Heart right ventricle (tissue), 16 donors: ENCODE results near the gene ANKRD52. TPM values are rescaled to one million over a fixed set of nuclear protein-coding genes. Genes with fewer than 3 reads are reported as not detected.
"Not testable (repeated sequence)": the region's sequence is repeated elsewhere in the genome, so short reads cannot be mapped to it uniquely, and the experiment has no call there.

Experiments
- ATAC-seq, 8 donors: fragments of 200-7000 bp; cut with Tn5 transposase; one replicate each; pipeline ENCODE4 v1.9.1; 2020; ENCODE audit warnings: mild to moderate bottlenecking in 8 of 8, moderate library complexity in 8 of 8, moderate number of reproducible peaks in 1 of 8
- DNase-seq, 2 donors: peaks; one replicate each; pipeline ENCODE4 v3.0.0-alpha.2; 2020
- H3K27ac ChIP-seq, 10 donors: fragments of 200-600 bp; sonication (generic) in 2 of 10; one replicate each; pipeline versions ENCODE4 v1.5.0 to v1.8.0; 2020 to 2022; ENCODE audit warnings: mild to moderate bottlenecking in 3 of 10
- H3K27me3 ChIP-seq, 7 donors: fragments of 200-600 bp; one replicate each; pipeline ENCODE4 v1.8.0; 2021 to 2022; ENCODE audit warnings: mild to moderate bottlenecking in 2 of 7
- H3K36me3 ChIP-seq, 9 donors: fragments of 200-600 bp; sonication (generic) in 1 of 9; one replicate each; pipeline versions ENCODE4 v1.5.0 to v1.8.0; 2020 to 2022; ENCODE audit warnings: mild to moderate bottlenecking in 2 of 9
- H3K4me1 ChIP-seq, 9 donors: fragments of 200-600 bp; sonication (generic) in 1 of 9; one replicate each; pipeline versions ENCODE4 v1.5.0 to v1.8.0; 2020 to 2022; ENCODE audit warnings: mild to moderate bottlenecking in 4 of 9
- H3K4me3 ChIP-seq, 10 donors: fragments of 200-600 bp; sonication (generic) in 2 of 10; one replicate each; pipeline versions ENCODE4 v1.5.0 to v1.8.0; 2020 to 2022; ENCODE audit warnings: mild to moderate bottlenecking in 7 of 10, moderate library complexity in 2 of 10
- H3K9me3 ChIP-seq, 11 donors: fragments of 200-600 bp in 10 of 11; sonication (generic) in 2 of 11; one replicate each; pipeline versions ENCODE4 v1.5.0 to v1.8.0; 2013 to 2022; ENCODE audit warnings: mild to moderate bottlenecking in 2 of 11, control low read depth in 1 of 11, moderate library complexity in 1 of 11
- CTCF ChIP-seq, 9 donors: fragments of 200-600 bp; sonication (generic) in 2 of 9; IDR thresholded peaks; one replicate each; pipeline versions ENCODE4 v1.5.0 to v1.8.0; 2021 to 2022; ENCODE audit warnings: antibody characterized with exemption in 9 of 9, mild to moderate bottlenecking in 5 of 9, moderate library complexity in 1 of 9
- WGBS, 2 donors: extraction: QIAGEN DNeasy Blood & Tissue Kit; methylation state at CpG; one replicate each; pipeline ENCODE4 v1.1.7; 2013; ENCODE audit warnings: inconsistent platforms in 1 of 2; 5-methylcytosine and 5-hydroxymethylcytosine counted together
- intact Hi-C, 10 donors: fragments of 100-400 bp; cut with DNase I; formaldehyde crosslinking; loops; one replicate each; pipeline versions ENCODE4 v1.11.1 to v1.14.2; 2022
- polyA plus RNA-seq, 2 donors: library from polyadenylated mRNA; stranded (reverse); fragments of 200-250 nt; gene quantifications; one replicate each; pipeline ENCODE4 v1.2.3, GENCODE V29; 2013
- total RNA-seq, 10 donors: library from RNA; stranded (reverse); fragmentation: NEBNext Ultra II Directional in 3 of 10; extraction: Animal tissue kit (Norgen Biotek cat#: 25700) in 3 of 10; gene quantifications; one replicate each; pipeline versions ENCODE4 v1.2.1 to v1.2.4, GENCODE V29; 2021 to 2023
- donor health status: Arrhythmogenic right ventricular cardiomyopathy.
- donor health status: ischemic (EF 13 %, LVEDD 7.1; RV severe dilation, severe dysfunction).
- donor health status: healthy with polysubstance abuse.
- donor health status: DM: no; HTN: yes; CAD: no.
- donor health status: DM: no; HTN: no; CAD: no.
- donor health status: ischemic (EF 25% LVEDD 6.9; RV normal size, moderate dysfunction).
- donor health status: ischemic (EF 25% LVEDD 5.7; RV mildly dilated, moderate dysfunction).
- donor health status: healthy.
- donor health status: DM: yes; HTN: yes; CAD: no.
- donor health status: Ischemic cardiomyopathy.
- donor health status: ischemic (EF 35%, LVEDD 5.7; RV mildly dilated, moderate dysfunction).
- donor health status: nonischemic (EF 11% LVEDD 7.7; RV severe dilation, severe dysfunction).
- donor health status: DM: yes; HTN: yes; CAD: no.
- donor health status: PGD.
- donor health status: ischemic (EF 29% LVEDD 5.4; RV normal size, mild dysfunction).
- donor health status: nonischemic (EF 23%, LVEDD 6.1; RV moderate dilation, normal function).

ANKRD52 gene
- total and polyA plus RNA-seq, 12 donors: 10.2 to 30.9 (median 24.6) TPM

- Histone ChIP-seq H3K4me1 (peaks cover 12 to 57% (median 28%) of the 10 kb centered on the region in 9 donors), H3K9me3 (no peaks in the 10 kb centered on the region), H3K27me3 (no peaks in the 10 kb centered on the region), H3K27ac (peak overlapping the region; percentile 45 to 98 (median 84)), H3K36me3 (peaks cover 3 to 76% (median 46%) of the 10 kb centered on the region in 9 donors), H3K4me3 (no peak overlapping the region)
- peak in 1 of 2 donors; percentile 21 for DNase-seq
- 0 to 18% methylated on average over 1 of the region's 1 CpG for WGBS, 2 donors
- intact Hi-C loops: no loop called here
- ATAC-seq: peak; percentile 6 to 78 (median 52)
- TF ChIP-seq CTCF (IDR thresholded peaks at IDR 0.05): peak in 6 of 9 donors; percentile 13 to 56 (median 45)
Observed at GRCh38 chr12:56271031-56271430, 12.8 kb upstream of the ANKRD52 start.

- no peaks in the 10 kb centered on the region for H3K27me3 ChIP-seq
- ATAC-seq (peak; percentile 15 to 57 (median 40)), DNase-seq (peak; percentile 62 to 63)
- peaks cover 0 to 42% (median 15%) of the 10 kb centered on the region in 9 donors for H3K36me3 ChIP-seq
- peaks cover 12 to 59% (median 27%) of the 10 kb centered on the region in 9 donors for H3K4me1 ChIP-seq
- intact Hi-C loops: loop anchor here in 3 of 10 donors (2.0 to 10.0 kb wide), 3 partner anchors 25 to 197 kb away; partner anchors contain the start of genes CS (in 2 of the 3) and SPRYD4 (in 1 of the 3)
- H3K27ac ChIP-seq: peak overlapping the region; percentile 90 to 99 (median 96)
- peak overlapping the region; percentile 57 to 90 (median 78) for H3K4me3 ChIP-seq
- WGBS, 2 donors: 19% methylated on average over 21 of the region's 21 CpGs
- no peaks in the 10 kb centered on the region for H3K9me3 ChIP-seq
- TF ChIP-seq CTCF (IDR thresholded peaks at IDR 0.05): no peak
Observed at GRCh38 chr12:56267443-56268071, 9.4 kb upstream of the ANKRD52 start.

GRCh38 chr12:56266693-56267442, 8.7 kb upstream of the ANKRD52 start, which contains the start of gene COQ10A:
TSS of gene COQ10A (plus strand) at chr12:56266942. CDS start at chr12:56267119, 177 bp downstream.
- peak; percentile 90 to 97 (median 93) for ATAC-seq
- Histone ChIP-seq H3K36me3 (peaks cover 0 to 35% (median 15%) of the 10 kb centered on the region in 9 donors), H3K27ac (peak within 1 kb of the TSS; percentile 90 to 99 (median 96)), H3K9me3 (no peaks in the 10 kb centered on the region), H3K27me3 (no peaks in the 10 kb centered on the region), H3K4me1 (peaks cover 12 to 52% (median 23%) of the 10 kb centered on the region in 9 donors), H3K4me3 (peak within 1 kb of the TSS; percentile 57 to 90 (median 78))
- intact Hi-C loops: loop anchor here in 3 of 10 donors (2.0 to 10.0 kb wide), 3 partner anchors 26 to 198 kb away; partner anchors contain the start of genes CS (in 2 of the 3) and SPRYD4 (in 1 of the 3)
- peak; percentile 48 to 83 (median 68) for TF ChIP-seq CTCF (IDR thresholded peaks at IDR 0.05)
- DNase-seq: peak; percentile 88 to 92
- WGBS, 2 donors: 0 to 1% methylated on average over 68 of the region's 68 CpGs

GRCh38 chr12:56266068-56266692, 8.0 kb upstream of the ANKRD52 start:
- 57 to 60% methylated on average over 16 of the region's 16 CpGs for WGBS, 2 donors
- intact Hi-C loops: loop anchor here in 3 of 10 donors (2.0 to 10.0 kb wide), 3 partner anchors 27 to 199 kb away; partner anchors contain the start of genes CS (in 2 of the 3) and SPRYD4 (in 1 of the 3)
- Histone ChIP-seq H3K4me1 (peaks cover 12 to 45% (median 22%) of the 10 kb centered on the region in 9 donors), H3K27ac (peak overlapping the region; percentile 90 to 99 (median 96)), H3K36me3 (peaks cover 0 to 29% (median 15%) of the 10 kb centered on the region in 9 donors), H3K4me3 (peak overlapping the region; percentile 57 to 90 (median 78))
- H3K27me3 ChIP-seq, DNase-seq, H3K9me3 ChIP-seq, ATAC-seq: not testable (repeated sequence)
